HG03378 (cell line): Measurements from ENCODE around the gene LHPP.
"Not testable (repeated sequence)": the region's sequence is repeated elsewhere in the genome, so short reads cannot be mapped to it uniquely, and the experiment has no call there.

Experiments
- ATAC-seq: cut with Tn5 transposase; IDR thresholded peaks from one replicate; pipeline ENCODE4 v1.9.1; 2021; ENCODE audit warnings: mild to moderate bottlenecking, moderate library complexity; ENCODE audit not compliant: unreplicated experiment

Gene LHPP

GRCh38 chr10:124568339-124568738, 106.7 kb downstream of the LHPP start:
- no peak for ATAC-seq

GRCh38 chr10:124568848-124569622, 107.4 kb downstream of the LHPP start:
- no peak for ATAC-seq

GRCh38 chr10:124569623-124570470, 108.2 kb downstream of the LHPP start:
- no peak for ATAC-seq

GRCh38 chr10:124570646-124571045, 109.0 kb downstream of the LHPP start:
- ATAC-seq: no peak

GRCh38 chr10:124572751-124573150, 111.1 kb downstream of the LHPP start:
- no peak for ATAC-seq

- no peak for ATAC-seq
Observed at GRCh38 chr10:124573726-124574455, 112.3 kb downstream of the LHPP start.

GRCh38 chr10:124574456-124575070, 112.9 kb downstream of the LHPP start:
- no peak for ATAC-seq

- no peak for ATAC-seq
Observed at GRCh38 chr10:124575107-124576035, 113.7 kb downstream of the LHPP start.

- ATAC-seq: no peak
Observed at GRCh38 chr10:124576526-124577420, 115.2 kb downstream of the LHPP start.

GRCh38 chr10:124577651-124578050, 116.0 kb downstream of the LHPP start:
- ATAC-seq: no peak

- ATAC-seq: no peak
Observed at GRCh38 chr10:124578231-124579010, 116.8 kb downstream of the LHPP start.

- ATAC-seq: no peak
Observed at GRCh38 chr10:124579011-124579399, 117.4 kb downstream of the LHPP start.

GRCh38 chr10:124586142-124586541, 124.5 kb downstream of the LHPP start:
- ATAC-seq: no peak

GRCh38 chr10:124587811-124588211, 126.2 kb downstream of the LHPP start:
- ATAC-seq: no peak

GRCh38 chr10:124588341-124588735, 126.7 kb downstream of the LHPP start:
- not testable (repeated sequence) for ATAC-seq

GRCh38 chr10:124588736-124589490, 127.3 kb downstream of the LHPP start:
- ATAC-seq: no peak

GRCh38 chr10:124589491-124590041, 127.9 kb downstream of the LHPP start:
- no peak for ATAC-seq
